PFSK-1 (cell line): ENCODE results near the gene MAZ.

Experiments
- FOXP2 ChIP-seq: optimal IDR thresholded peaks from 2 replicates; pipeline ENCODE3; 2011; ENCODE audit warnings: borderline replicate concordance, control low read depth, inconsistent platforms; ENCODE audit not compliant: insufficient read depth; ENCODE audit errors: extremely low read length, extremely low read depth
- POLR2AphosphoS5 ChIP-seq: IDR thresholded peaks from 2 replicates; pipeline ENCODE4 v1.6.1; 2012; ENCODE audit warnings: low read depth, mild to moderate bottlenecking, control low read depth, low read length, moderate library complexity
- REST ChIP-seq, 2 experiments: IDR thresholded peaks; 2 replicates each; pipeline versions ENCODE4 v1.6.1 to v1.8.0; 2011 to 2012; ENCODE audit warnings: low read depth in 2 of 2, low read length in 2 of 2, control low read depth in 1 of 2, inconsistent platforms in 1 of 2, mild to moderate bottlenecking in 1 of 2, moderate library complexity in 1 of 2; ENCODE audit not compliant: insufficient read depth in 1 of 2
- SIN3A ChIP-seq: IDR thresholded peaks from 2 replicates; pipeline ENCODE4 v1.6.1; 2012; ENCODE audit warnings: mild to moderate bottlenecking, low read length, moderate library complexity, borderline replicate concordance; ENCODE audit not compliant: insufficient read depth
- TAF1 ChIP-seq: IDR thresholded peaks from 2 replicates; pipeline ENCODE4 v1.6.1; 2012; ENCODE audit warnings: low read length, control low read depth, borderline replicate concordance; ENCODE audit not compliant: insufficient read depth

The MAZ gene

GRCh38 chr16:29837841-29838240, 31.5 kb downstream of the MAZ start:
- no peak for TF ChIP-seq REST (IDR thresholded peaks at IDR 0.05; ENCODE audit: insufficient read depth in 1 of 2, low read depth in 2 of 2, low read length in 2 of 2)
- TF ChIP-seq POLR2AphosphoS5, result no peak
- TF ChIP-seq TAF1, result no peak
- TF ChIP-seq SIN3A, result no peak
- no peak for TF ChIP-seq FOXP2

- no peak for TF ChIP-seq FOXP2
- no peak for TF ChIP-seq TAF1
- no peak for TF ChIP-seq SIN3A
- no peak for TF ChIP-seq POLR2AphosphoS5
- TF ChIP-seq REST (IDR thresholded peaks at IDR 0.05; ENCODE audit: insufficient read depth in 1 of 2, low read depth in 2 of 2, low read length in 2 of 2), result no peak
Observed at GRCh38 chr16:29839822-29840221, 33.5 kb downstream of the MAZ start.

GRCh38 chr16:29840240-29840639, 33.9 kb downstream of the MAZ start:
- TF ChIP-seq REST (IDR thresholded peaks at IDR 0.05; ENCODE audit: insufficient read depth in 1 of 2, low read depth in 2 of 2, low read length in 2 of 2), result no peak

- TF ChIP-seq FOXP2, result no peak
- no peak for TF ChIP-seq POLR2AphosphoS5
- TF ChIP-seq REST (IDR thresholded peaks at IDR 0.05; ENCODE audit: insufficient read depth in 1 of 2, low read depth in 2 of 2, low read length in 2 of 2), result no peak
- no peak for TF ChIP-seq SIN3A
- no peak for TF ChIP-seq TAF1
Observed at GRCh38 chr16:29841631-29842030, 35.3 kb downstream of the MAZ start.

GRCh38 chr16:29842732-29843346, 36.5 kb downstream of the MAZ start:
- TF ChIP-seq POLR2AphosphoS5 (no peak), SIN3A (no peak), TAF1 (no peak), FOXP2 (no peak), REST (IDR thresholded peaks at IDR 0.05; ENCODE audit: insufficient read depth in 1 of 2, low read depth in 2 of 2, low read length in 2 of 2) (no peak)
